ENCODE data around the gene GPR35. TPM values are rescaled to one million over a fixed set of nuclear protein-coding genes. Genes with fewer than 3 reads are reported as not detected.

Gene GPR35
- total and polyA plus RNA-seq, 4 donors: 0.30 to 2.4 (median 0.44) TPM

Small RNA genes within 50 kb of the gene (small RNA-seq; reads per million reads assigned to genes)
- not detected for gene AC011298.3

Other genes starting within 250 kb of the GPR35 start
- gene GPC1, start 189.8 kb upstream of the GPR35 start, total RNA-seq: 10 to 100 TPM in 1 of 2 donors, 1 to 10 TPM in 1; 3.2 to 13.4 TPM
- gene GPC1, start 189.8 kb upstream of the GPR35 start, polyA plus RNA-seq: 10 to 100 TPM in 1 of 2 donors, 1 to 10 TPM in 1; 4.8 to 41.0 TPM
- gene ANKMY1, start 67.5 kb upstream of the GPR35 start, total RNA-seq: 10 to 100 TPM in 1 of 2 donors, 1 to 10 TPM in 1; 5.4 to 12.8 TPM
- 1 to 10 TPM; 2.5 to 3.0 TPM for gene ANKMY1, start 67.5 kb upstream of the GPR35 start, polyA plus RNA-seq
- 1 to 10 TPM; 1.9 to 3.5 TPM for gene DUSP28, start 65.1 kb upstream of the GPR35 start, total RNA-seq
- gene DUSP28, start 65.1 kb upstream of the GPR35 start, polyA plus RNA-seq: 1 to 10 TPM; 2.4 to 4.1 TPM
- gene RNPEPL1, start 57.0 kb upstream of the GPR35 start, total RNA-seq: 10 to 100 TPM; 26.1 to 32.8 TPM
- gene RNPEPL1, start 57.0 kb upstream of the GPR35 start, polyA plus RNA-seq: 10 to 100 TPM; 24.8 to 43.9 TPM
- gene CAPN10, start 38.7 kb upstream of the GPR35 start, total RNA-seq: 10 to 100 TPM in 1 of 2 donors, 1 to 10 TPM in 1; 5.3 to 11.3 TPM
- 1 to 10 TPM; 4.8 to 7.6 TPM for gene CAPN10, start 38.7 kb upstream of the GPR35 start, polyA plus RNA-seq
- not detected for gene AQP12B, start 57.4 kb downstream of the GPR35 start, total RNA-seq
- not detected for gene AQP12B, start 57.4 kb downstream of the GPR35 start, polyA plus RNA-seq
- not detected for gene AQP12A, start 66.4 kb downstream of the GPR35 start, total RNA-seq
- not detected for gene AQP12A, start 66.4 kb downstream of the GPR35 start, polyA plus RNA-seq
- under 1 TPM; 0.08 to 0.14 TPM for gene KIF1A, start 194.7 kb downstream of the GPR35 start, total RNA-seq
- under 1 TPM; 0.03 to 0.21 TPM for gene KIF1A, start 194.7 kb downstream of the GPR35 start, polyA plus RNA-seq
- gene AGXT, start 243.3 kb downstream of the GPR35 start, total RNA-seq: 1,000 to 10,000 TPM in 1 of 2 donors, 100 to 1,000 TPM in 1; 254 to 1,548 TPM
- 1,000 to 10,000 TPM; 1,307 to 1,572 TPM for gene AGXT, start 243.3 kb downstream of the GPR35 start, polyA plus RNA-seq